MM.1S (cell line): ENCODE measurements around the gene CFAP69.
A peak's percentile ranks its signal among the peaks of the same experiment; 100 is the strongest.

Source experiments
- DNase-seq: peaks from one replicate; pipeline ENCODE4 v3.0.0-alpha.2; 2015
- H2AFZ ChIP-seq: fragments of 300-600 bp; sonication (generic); 2 replicates; pipeline ENCODE4 v1.6.0; 2016; ENCODE audit warnings: antibody characterized with exemption, low read length
- H3F3A ChIP-seq: fragments of 300-600 bp; sonication (generic); 2 replicates; pipeline ENCODE4 v1.6.1; 2016; ENCODE audit warnings: mild to moderate bottlenecking, antibody characterized with exemption, low read length, moderate library complexity, mixed read lengths; ENCODE audit not compliant: insufficient read depth
- H3K27ac ChIP-seq: fragments of 300-600 bp; sonication (generic); 2 replicates; pipeline ENCODE4 v1.5.1; 2016; ENCODE audit warnings: mild to moderate bottlenecking, low read length
- H3K27me3 ChIP-seq: fragments of 300-600 bp; sonication (generic); replicated peaks from 2 replicates; pipeline ENCODE4 v1.6.0; 2016; ENCODE audit warnings: low read length; ENCODE audit not compliant: insufficient read depth
- H3K36me3 ChIP-seq: fragments of 300-600 bp; sonication (generic); replicated peaks from 2 replicates; pipeline ENCODE4 v1.6.1; 2016; ENCODE audit warnings: mild to moderate bottlenecking, low read length, mixed read lengths; ENCODE audit not compliant: insufficient read depth
- H3K4me1 ChIP-seq: fragments of 300-600 bp; sonication (generic); 2 replicates; pipeline ENCODE4 v1.6.1; 2016; ENCODE audit warnings: low read length, mixed read lengths
- H3K4me2 ChIP-seq: fragments of 300-600 bp; sonication (generic); 2 replicates; pipeline ENCODE4 v1.6.0; 2016; ENCODE audit warnings: low read depth, low read length
- H3K4me3 ChIP-seq: fragments of 300-600 bp; sonication (generic); 2 replicates; pipeline ENCODE4 v1.5.1; 2016; ENCODE audit warnings: low read length, mixed read lengths
- H3K79me2 ChIP-seq: fragments of 300-600 bp; sonication (generic); 2 replicates; pipeline ENCODE4 v1.6.1; 2016; ENCODE audit warnings: mixed run types, low read length, mixed read lengths
- H3K9ac ChIP-seq: fragments of 300-600 bp; sonication (generic); 2 replicates; pipeline ENCODE4 v1.6.1; 2016; ENCODE audit warnings: low read length, mixed read lengths
- H3K9me2 ChIP-seq: fragments of 300-600 bp; sonication (generic); replicated peaks from 2 replicates; pipeline ENCODE4 v1.6.1; 2016; ENCODE audit warnings: mild to moderate bottlenecking, low read length, mixed read lengths; ENCODE audit not compliant: insufficient read depth
- H3K9me3 ChIP-seq: fragments of 300-600 bp; sonication (generic); replicated peaks from 2 replicates; pipeline ENCODE4 v1.6.1; 2016; ENCODE audit warnings: mild to moderate bottlenecking, low read length, mixed read lengths; ENCODE audit not compliant: insufficient read depth
- H4K20me1 ChIP-seq: fragments of 300-600 bp; sonication (generic); 2 replicates; pipeline ENCODE4 v1.6.1; 2016; ENCODE audit warnings: mild to moderate bottlenecking, low read length, moderate library complexity, mixed read lengths; ENCODE audit not compliant: insufficient read depth
- EZH2 ChIP-seq: fragments of 300-600 bp; sonication (generic); optimal IDR thresholded peaks from 2 replicates; pipeline ENCODE3; 2017; ENCODE audit warnings: low read depth, mild to moderate bottlenecking, antibody characterized with exemption, low read length, mixed read lengths
- EZH2phosphoT487 ChIP-seq: fragments of 300-600 bp; sonication (generic); IDR thresholded peaks from 2 replicates; pipeline ENCODE4 v1.6.1; 2018; ENCODE audit warnings: antibody characterized with exemption, low read length
- TF ChIP-seq, protein P1 (sequence below): fragments of 300-600 bp; sonication (generic); IDR thresholded peaks from 2 replicates; pipeline ENCODE4 v1.5.1; 2016; ENCODE audit warnings: antibody characterized with exemption, low read length, mixed read lengths

The CFAP69 gene

DNA sequence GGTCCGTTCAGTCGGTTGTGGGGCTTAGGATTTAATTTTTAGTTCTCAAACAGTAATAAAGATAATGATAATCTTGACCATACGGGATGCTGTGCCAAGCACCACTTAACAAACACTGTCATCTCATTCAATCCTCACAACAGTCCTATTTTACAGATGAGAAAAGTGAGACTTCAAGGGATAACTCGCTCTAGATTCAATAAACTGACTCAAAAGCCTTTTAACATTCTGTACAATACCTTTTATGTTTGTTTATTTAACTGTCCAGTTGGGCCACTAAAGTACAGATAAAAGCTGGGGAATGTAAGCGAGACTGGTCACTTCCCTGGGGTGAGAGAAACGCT is 437 bp upstream of the CFAP69 start:
- Histone ChIP-seq H3K9me3 (no peaks in the 10 kb centered on the region), H4K20me1 (no peaks in the 10 kb centered on the region), H3K4me3 (peak overlapping the region; percentile 89), H2AFZ (peak overlapping the region; percentile 97), H3K9ac (peak overlapping the region; percentile 74; the same call in 1 of the 2 replicates), H3K36me3 (no peaks in the 10 kb centered on the region), H3K79me2 (no peaks in the 10 kb centered on the region), H3K27me3 (peaks cover 8% of the 10 kb centered on the region; the same call in 1 of the 2 replicates), H3K4me2 (peak overlapping the region; percentile 91), H3F3A (peaks cover 3% of the 10 kb centered on the region; the same call in 1 of the 2 replicates), H3K4me1 (peaks cover 6% of the 10 kb centered on the region; the same call in 1 of the 2 replicates), H3K9me2 (no peaks in the 10 kb centered on the region), H3K27ac (no peak overlapping the region)
- DNase-seq, result no peak
- TF ChIP-seq EZH2phosphoT487, result no peak
- no peak for TF ChIP-seq EZH2
- TF ChIP-seq, protein P1, sequence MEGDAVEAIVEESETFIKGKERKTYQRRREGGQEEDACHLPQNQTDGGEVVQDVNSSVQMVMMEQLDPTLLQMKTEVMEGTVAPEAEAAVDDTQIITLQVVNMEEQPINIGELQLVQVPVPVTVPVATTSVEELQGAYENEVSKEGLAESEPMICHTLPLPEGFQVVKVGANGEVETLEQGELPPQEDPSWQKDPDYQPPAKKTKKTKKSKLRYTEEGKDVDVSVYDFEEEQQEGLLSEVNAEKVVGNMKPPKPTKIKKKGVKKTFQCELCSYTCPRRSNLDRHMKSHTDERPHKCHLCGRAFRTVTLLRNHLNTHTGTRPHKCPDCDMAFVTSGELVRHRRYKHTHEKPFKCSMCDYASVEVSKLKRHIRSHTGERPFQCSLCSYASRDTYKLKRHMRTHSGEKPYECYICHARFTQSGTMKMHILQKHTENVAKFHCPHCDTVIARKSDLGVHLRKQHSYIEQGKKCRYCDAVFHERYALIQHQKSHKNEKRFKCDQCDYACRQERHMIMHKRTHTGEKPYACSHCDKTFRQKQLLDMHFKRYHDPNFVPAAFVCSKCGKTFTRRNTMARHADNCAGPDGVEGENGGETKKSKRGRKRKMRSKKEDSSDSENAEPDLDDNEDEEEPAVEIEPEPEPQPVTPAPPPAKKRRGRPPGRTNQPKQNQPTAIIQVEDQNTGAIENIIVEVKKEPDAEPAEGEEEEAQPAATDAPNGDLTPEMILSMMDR, result no peak

DNA sequence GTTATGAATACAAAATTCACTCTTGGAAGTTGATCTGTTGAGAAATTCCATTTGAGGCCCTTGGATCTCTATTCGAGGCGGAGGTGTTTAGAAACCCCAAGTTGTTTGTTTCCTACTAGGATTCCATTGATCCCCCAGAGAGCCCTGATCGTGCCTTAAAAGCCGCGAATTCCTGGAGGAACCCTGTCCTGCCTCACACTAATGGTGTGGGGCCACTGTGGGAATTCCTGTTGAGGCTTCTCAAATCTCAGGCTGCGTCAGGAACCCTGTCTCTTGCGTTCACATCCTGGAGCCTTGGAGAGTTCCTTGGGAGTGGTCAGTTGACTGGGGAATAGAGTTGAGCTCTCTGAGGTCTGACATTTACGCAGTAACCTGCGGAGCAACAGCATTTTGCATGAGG is 1.2 kb downstream of the CFAP69 start:
- no peak overlapping the region for H3K9ac ChIP-seq
- peaks cover 3% of the 10 kb centered on the region; the same call in 1 of the 2 replicates for H3F3A ChIP-seq
- H3K4me3 ChIP-seq, result no peak overlapping the region
- no peaks in the 10 kb centered on the region for H3K79me2 ChIP-seq
- no peaks in the 10 kb centered on the region for H4K20me1 ChIP-seq
- DNase-seq, result no peak
- no peak overlapping the region for H3K4me2 ChIP-seq
- H2AFZ ChIP-seq, result no peak overlapping the region; the same call in 1 of the 2 replicates
- H3K27ac ChIP-seq, result no peak overlapping the region
- peaks cover 8% of the 10 kb centered on the region; the same call in 1 of the 2 replicates for H3K27me3 ChIP-seq
- H3K36me3 ChIP-seq, result no peaks in the 10 kb centered on the region
- H3K4me1 ChIP-seq, result peaks cover 6% of the 10 kb centered on the region; the same call in 1 of the 2 replicates
- no peaks in the 10 kb centered on the region for H3K9me3 ChIP-seq
- TF ChIP-seq, protein P1, result no peak
- TF ChIP-seq EZH2 (no peak), EZH2phosphoT487 (no peak)
- H3K9me2 ChIP-seq, result no peaks in the 10 kb centered on the region

GRCh38 chr7:90248706-90249105 is 3.7 kb downstream of the CFAP69 start:
- DNase-seq, result no peak
- no peak overlapping the region for H2AFZ ChIP-seq
- H3K4me3 ChIP-seq, result no peak overlapping the region
- H3K4me1 ChIP-seq, result no peaks in the 10 kb centered on the region
- H3K27me3 ChIP-seq, result peaks cover 8% of the 10 kb centered on the region; the same call in 1 of the 2 replicates
- no peak overlapping the region for H3K27ac ChIP-seq
- no peaks in the 10 kb centered on the region for H3K9me3 ChIP-seq
- H3K79me2 ChIP-seq, result no peaks in the 10 kb centered on the region
- H4K20me1 ChIP-seq, result no peaks in the 10 kb centered on the region
- H3K9me2 ChIP-seq, result no peaks in the 10 kb centered on the region
- TF ChIP-seq, protein P1, result no peak
- TF ChIP-seq EZH2phosphoT487 (no peak), EZH2 (no peak)
- no peaks in the 10 kb centered on the region for H3K36me3 ChIP-seq
- no peaks in the 10 kb centered on the region for H3F3A ChIP-seq
- no peak overlapping the region for H3K9ac ChIP-seq
- no peak overlapping the region for H3K4me2 ChIP-seq
